ENCODE data around the gene MYO1F.
"Not testable (repeated sequence)": the region's sequence is repeated elsewhere in the genome, so short reads cannot be mapped to it uniquely, and the experiment has no call there.

Gene MYO1F

DNA sequence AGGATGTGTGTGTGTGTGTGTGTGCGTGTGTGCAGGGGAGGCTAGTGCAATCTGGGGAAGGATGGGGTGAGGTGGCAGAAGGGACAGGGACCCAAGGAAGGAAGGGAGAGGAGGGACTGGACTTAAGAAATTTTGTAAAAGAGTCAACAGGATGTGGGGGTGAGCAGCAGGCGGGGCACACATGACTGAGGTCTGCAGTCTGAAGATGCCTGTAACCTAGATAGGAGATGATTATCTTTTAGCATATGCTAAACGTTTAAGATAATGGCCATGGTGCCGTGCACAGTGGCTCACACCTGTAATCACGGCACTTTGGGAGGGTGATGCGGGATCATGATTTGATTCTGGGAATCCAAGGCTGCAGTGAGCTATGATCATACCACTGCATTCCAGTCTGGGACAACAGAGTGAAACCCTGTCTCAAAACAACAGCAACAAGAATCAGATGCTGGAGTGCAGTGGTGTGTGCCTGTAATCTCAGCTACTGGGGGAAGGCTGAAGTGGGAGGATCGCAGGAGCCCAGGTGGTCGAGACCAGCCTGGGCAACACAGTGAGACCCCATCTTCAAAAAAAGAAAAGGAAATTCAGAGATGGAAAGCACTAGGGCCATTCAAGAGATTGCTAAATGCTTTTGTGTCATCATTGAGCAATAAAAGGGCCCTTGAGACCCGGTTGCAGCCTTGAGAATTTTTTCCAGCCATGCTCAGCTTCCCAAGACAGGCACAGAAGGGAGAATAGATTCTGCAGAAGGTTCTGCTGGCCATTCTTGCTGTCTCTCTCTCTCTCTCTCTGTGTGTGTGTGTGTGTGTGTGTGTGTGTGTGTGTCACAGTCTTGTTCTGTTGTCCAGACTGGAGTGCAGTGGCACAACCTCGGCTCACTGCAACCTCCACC is 59.4 kb downstream of the MYO1F start:
- DNase-seq (ENCODE audit: low read depth, low spot score), result no peak

DNA sequence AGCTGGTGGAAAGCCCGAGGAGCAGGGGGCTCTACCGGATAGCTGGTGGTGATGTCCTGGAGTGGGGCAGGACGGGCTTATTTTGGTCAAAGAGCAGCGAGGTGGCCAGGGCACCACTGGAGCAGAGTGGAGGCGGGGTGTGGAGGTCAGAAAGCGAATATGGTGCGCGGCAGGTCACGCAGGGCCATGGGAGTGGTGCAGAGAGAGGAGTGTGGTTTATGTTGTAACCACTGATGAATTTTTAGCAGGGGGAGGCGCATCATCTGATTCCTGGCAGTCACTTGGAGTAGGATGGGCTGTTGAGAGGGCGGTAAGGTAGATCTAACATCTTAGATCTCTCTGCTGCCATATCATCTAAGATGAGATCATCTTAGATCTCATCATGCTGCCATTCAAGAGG is 61.9 kb downstream of the MYO1F start:
- DNase-seq (ENCODE audit: low read depth, low spot score), result no peak

DNA sequence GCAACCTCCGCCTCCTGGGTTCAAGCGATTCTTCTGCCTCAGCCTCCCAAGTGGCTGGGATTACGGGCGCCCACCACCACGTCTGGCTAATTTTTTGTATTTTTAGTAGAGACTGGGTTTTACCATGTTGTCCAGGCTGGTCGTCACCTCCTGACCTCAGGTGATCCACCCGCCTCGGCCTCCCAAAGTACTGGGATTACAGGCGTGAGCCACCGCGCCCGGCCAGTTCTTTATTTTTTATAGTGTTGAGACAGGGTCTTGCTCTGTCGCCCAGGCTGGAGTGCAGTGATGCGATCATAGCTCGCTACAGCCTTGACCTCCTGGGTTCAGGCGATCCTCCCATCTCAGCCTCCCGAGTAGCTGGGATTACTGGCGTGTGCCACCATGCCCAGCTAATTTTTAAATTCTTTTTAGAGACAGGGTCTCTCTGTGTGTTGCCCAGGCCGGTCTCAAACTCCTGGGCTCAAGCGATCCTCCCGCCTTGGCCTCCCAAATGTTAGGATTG is 62.7 kb downstream of the MYO1F start:
- not testable (repeated sequence) for DNase-seq (ENCODE audit: low read depth, low spot score)

DNA sequence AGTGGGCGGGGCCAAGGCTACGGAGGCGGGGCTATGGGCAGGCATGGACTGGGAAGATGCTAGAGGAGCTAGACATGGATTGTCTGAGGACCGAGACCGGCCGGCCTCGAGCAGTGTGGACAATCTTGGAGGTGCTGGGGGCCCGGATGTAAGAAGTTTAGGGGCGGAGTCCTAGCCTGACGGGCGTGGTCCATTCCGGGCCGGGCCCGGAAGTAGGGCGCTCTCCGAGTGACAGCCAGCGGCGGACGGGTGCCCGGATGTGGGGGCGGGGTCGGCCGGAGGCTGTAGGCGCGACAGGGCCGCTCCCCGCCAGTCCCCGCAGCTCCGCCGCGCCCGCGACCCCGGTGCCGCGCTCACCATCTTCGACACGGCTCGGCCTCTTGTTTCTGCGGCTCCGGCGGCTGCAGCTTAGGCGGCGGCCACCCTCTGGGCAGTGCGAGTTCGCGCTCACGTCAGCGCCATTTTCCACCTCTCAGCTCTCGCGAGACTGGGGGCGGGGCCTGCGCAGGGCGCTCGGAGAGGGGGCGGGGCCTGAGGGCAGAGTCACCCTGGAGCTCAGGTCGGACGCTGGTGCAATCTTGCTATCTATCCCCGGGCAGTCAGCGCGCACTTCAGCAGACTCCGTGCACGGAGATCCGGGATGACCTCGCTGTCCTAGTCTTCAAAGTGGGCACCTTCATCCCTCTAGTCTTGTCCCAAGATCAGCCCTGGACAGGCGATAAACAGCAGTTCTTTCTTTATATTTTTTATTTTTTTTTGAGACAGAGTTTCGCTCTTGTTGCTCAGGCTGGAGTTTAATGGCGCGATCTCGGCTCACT is 63.3 kb downstream of the MYO1F start, which contains the start of gene ZNF414:
TSS of gene ZNF414 (minus strand) at position 481 of the 818 bp plus-strand sequence. CDS start at position 360, 121 bp downstream.
- peak; percentile 97 for DNase-seq (ENCODE audit: low read depth, low spot score)

- DNase-seq (ENCODE audit: low read depth, low spot score), result no peak
Observed at GRCh38 chr19:8513036-8513686, 64.1 kb downstream of the MYO1F start.

DNA sequence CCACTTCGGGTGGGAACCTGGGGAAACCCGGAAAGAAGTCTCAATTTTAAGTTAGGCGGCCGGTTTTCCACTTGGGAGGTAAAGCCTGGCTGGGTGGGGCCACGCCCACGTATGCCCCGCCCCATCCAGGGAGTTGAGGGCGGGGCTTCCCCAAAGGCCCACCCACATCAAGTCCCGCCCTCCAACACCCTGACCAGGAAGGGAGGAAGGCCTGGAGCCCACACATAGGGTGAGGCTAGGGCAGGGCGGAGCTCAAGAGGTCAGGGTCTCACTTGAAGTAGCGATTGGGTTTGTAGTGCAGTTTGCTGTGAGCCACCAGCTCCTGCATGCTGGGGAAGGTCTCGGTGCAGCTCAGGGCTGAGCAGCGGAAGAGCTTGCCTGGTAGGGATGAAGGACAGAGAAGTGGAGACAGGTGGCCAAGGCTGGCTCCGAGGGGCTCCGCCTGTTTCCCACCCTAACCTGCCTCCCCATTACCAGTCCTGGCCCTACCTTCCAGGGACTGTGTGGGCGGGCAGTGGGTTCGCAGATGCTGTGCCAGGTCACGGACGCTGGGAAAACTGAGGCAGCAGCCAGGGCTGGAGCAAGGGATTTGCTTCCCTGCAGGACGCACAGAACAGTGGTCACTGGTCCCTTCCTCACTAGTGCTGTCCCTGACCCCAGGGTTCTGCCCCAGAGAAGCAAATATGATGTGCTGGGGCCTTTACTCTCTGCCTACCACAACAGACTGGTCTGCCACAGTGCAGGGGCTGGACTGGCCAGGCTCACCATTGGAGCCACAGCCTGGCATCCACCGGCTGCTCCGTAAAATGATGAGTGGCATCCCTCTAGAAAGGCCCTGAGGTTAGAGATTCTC is 64.9 kb downstream of the MYO1F start:
- DNase-seq (ENCODE audit: low read depth, low spot score), result no peak

- no peak for DNase-seq (ENCODE audit: low read depth, low spot score)
Observed at GRCh38 chr19:8511573-8512101, 65.6 kb downstream of the MYO1F start.

DNA sequence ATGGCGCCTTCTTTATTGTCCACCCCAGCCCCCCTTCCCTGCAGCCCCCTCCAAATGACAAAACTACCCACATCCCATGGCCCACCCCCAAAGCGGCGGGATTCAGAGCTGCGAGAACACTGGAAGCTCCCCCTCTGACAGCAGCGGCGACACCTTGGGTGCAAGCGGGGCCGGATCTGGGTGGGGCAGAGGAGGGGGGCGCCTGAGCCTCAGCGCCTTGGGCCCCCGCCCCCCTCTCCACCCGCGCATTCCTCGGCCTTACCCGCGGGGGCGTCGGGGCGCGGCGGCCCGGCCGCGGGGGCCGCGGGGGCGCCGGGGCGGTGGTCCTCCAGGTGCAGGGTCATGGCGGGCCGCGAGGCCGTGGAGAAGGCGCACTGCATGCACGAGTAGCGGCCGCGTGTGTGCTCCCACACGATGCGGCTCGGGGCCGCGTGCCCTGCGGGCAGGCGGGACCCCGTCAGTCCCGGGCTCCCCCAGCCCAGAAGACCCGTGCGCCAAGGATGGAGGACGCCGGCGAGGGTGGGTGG is 66.6 kb downstream of the MYO1F start:
- no peak for DNase-seq (ENCODE audit: low read depth, low spot score)

GRCh38 chr19:8506402-8506957 is 70.8 kb downstream of the MYO1F start:
- no peak for DNase-seq (ENCODE audit: low read depth, low spot score)

- DNase-seq (ENCODE audit: low read depth, low spot score), result peak; percentile 49
Observed at GRCh38 chr19:8505680-8506401, 71.4 kb downstream of the MYO1F start.

GRCh38 chr19:8504919-8505318 is 72.3 kb downstream of the MYO1F start:
- DNase-seq (ENCODE audit: low read depth, low spot score), result no peak

DNA sequence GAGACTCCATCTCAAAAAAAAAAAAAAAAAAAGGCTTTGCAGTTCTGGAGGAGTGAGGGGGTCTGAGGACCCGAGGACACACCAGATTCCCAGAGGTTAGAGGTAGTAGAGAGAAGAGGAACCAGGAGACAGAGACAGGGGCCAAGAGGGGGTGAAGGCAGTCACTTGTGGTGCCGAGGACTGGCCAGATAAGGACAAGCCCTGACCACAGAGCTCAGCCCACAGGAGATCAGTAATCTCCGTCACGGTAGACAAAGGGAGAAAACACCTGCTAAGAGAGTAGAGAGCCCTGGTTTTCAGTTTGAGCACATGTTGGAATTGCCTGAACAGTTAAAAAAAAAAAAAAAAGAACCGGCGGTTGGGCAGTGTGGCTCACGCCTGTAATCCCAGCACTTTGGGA is 73.1 kb downstream of the MYO1F start:
- DNase-seq (ENCODE audit: low read depth, low spot score), result no peak

- no peak for DNase-seq (ENCODE audit: low read depth, low spot score)
Observed at GRCh38 chr19:8503510-8503909, 73.7 kb downstream of the MYO1F start.

GRCh38 chr19:8501981-8502380 is 75.3 kb downstream of the MYO1F start:
- DNase-seq (ENCODE audit: low read depth, low spot score), result no peak

- no peak for DNase-seq (ENCODE audit: low read depth, low spot score)
Observed at GRCh38 chr19:8501516-8501915, 75.7 kb downstream of the MYO1F start.

- no peak for DNase-seq (ENCODE audit: low read depth, low spot score)
Observed at GRCh38 chr19:8500158-8500557, 77.1 kb downstream of the MYO1F start.

DNA sequence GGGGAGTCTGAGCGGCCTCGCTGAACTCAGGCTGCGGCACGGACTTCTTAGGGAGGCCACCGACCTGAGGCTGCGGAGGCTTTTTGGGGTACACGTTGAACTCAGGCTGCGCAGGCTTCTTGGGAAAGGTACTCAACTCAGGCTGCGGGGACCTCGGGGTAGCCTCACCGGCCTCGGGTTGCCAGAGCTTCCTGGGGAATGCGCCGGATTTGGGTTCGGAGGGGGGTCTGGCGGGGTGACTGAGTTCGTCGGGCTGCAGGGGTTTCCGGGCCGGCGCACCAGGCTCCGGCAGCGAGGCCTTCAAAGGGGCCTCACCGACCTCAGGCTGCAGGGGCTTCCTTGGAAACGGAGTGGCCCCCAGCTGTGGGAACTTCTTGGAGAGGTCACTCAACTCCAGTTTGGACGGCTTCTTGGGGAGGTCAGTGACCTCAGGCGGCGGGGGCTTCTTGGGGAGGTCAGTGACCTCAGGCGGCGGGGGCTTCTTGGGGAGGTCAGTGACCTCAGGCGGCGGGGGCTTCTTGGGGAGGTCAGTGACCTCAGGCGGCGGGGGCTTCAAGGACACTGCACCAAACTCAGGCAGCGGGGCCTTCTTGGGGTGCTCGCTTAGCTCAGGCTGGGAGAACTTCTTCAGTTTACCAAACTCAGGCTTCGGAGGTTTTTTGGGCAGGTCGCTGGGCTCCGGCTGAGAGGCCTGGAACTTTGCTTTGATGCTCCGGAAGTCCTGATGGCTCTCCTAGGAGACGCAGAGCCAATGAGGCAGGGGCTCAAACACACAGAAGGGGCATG is 78.0 kb downstream of the MYO1F start:
- DNase-seq (ENCODE audit: low read depth, low spot score), result no peak

DNA sequence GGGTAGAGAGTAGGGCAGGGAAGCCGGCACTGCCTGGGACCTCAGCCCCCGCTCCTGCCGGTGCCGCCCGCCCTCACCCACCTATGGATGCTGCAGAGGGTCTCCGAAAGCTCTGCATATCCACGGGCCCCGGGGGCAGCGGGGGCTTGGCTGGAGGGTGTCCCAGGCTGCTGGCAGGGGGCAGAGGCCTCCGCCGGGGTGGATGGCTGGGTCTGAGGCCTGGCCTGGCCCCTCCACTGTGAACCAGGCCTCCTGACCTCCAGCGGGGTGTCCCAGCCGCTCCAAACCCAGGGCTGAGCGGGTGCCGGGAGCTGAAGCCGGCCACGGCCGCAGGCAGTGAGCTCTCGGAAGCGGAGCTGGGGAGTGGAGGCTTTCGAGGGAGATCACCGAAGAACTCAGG is 78.9 kb downstream of the MYO1F start:
- DNase-seq (ENCODE audit: low read depth, low spot score), result no peak

DNA sequence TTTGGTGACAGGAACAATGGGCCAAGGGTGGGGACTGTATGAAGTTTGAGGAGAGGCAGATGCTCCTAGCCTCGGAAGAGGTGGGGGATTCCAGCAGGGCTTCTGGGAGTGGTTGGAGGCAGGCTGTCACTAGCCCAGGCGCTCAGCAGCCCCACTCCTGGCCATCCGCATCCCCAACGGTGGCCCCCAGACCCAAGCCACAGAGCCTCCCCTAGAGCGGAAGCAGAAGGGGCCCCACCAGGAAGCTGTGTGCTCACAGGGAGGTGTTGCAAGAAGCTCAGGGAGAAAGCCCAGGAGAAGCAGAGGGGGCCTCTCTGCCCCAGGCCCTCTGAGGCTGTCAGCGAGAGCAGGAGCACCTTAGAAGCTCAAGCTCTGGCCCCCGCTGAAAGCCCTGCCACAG is 83.1 kb downstream of the MYO1F start:
- DNase-seq (ENCODE audit: low read depth, low spot score), result no peak

Data from activated naive CD8-positive, alpha-beta T cell treated with anti-CD3 and anti-CD28 coated beads, Interleukin-2, amount 50 U/mL, for 16 hours (primary cell).